ENCODE results near the gene TRIO. TPM values are rescaled to one million over a fixed set of nuclear protein-coding genes. Genes with fewer than 3 reads are reported as not detected.
"Not testable (repeated sequence)": the region's sequence is repeated elsewhere in the genome, so short reads cannot be mapped to it uniquely, and the experiment has no call there.

TRIO gene
- 130 TPM for polyA plus RNA-seq (ENCODE audit: insufficient read length)
- long read RNA-seq, donor 1, partial matches to known transcripts, result 5 of 13 reads
- long read RNA-seq, donor 1, other reads (novel, unspliced or antisense), result 0 of 13 reads
- long read RNA-seq, donor 2, partial matches to known transcripts, result 5 of 13 reads
- long read RNA-seq, donor 2, other reads (novel, unspliced or antisense), result 0 of 13 reads
- long read RNA-seq, donor 3, partial matches to known transcripts, result 21 of 24 reads
- long read RNA-seq, donor 3, other reads (novel, unspliced or antisense), result 0 of 24 reads
- long read RNA-seq, donor 4, result 0 reads
- long read RNA-seq, donor 5, result 0 reads
- long read RNA-seq, donor 6, partial matches to known transcripts, result 5 of 11 reads
- long read RNA-seq, donor 6, other reads (novel, unspliced or antisense), result 0 of 11 reads
- long read RNA-seq, donor 7, partial matches to known transcripts, result 6 of 13 reads
- long read RNA-seq, donor 7, other reads (novel, unspliced or antisense), result 0 of 13 reads
- long read RNA-seq, donor 8, result 0 reads

DNA sequence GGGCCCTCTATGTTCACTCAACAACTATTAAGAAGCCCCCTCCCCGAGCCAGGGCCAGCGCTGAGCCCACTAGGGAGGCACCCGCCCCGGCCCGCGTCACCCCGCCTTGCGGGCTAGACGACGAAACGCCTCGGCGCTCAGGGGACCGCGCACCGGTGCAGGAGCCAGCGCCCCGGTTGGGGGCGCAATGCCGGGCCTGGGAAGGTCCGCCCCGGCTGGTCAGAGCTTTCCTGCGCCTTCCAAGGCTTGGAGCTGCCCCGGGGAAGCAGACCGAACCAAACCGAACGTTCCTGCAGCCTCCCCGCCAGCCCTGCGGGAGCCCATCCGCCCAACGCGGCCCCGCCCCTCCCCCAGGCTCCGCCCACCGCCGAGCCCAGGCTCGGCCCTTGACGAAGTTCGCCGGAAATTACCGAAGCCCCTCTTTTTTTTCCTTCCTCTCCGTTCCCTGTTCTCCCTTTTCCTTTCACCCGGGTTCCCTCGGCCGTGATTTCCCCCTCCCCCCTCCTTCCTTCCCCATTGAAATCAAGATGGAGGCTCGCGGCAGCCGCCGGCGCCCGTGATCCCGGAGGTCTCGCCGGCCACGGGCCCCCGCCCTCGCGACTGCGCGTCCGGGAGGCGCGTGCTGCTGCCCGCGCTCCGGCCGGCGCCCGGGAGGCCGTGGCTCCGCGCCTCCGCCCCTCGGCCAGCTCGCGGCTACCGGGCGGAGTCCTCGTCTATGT, at the start of gene TRIO:
Gene TRIO, plus strand, starts transcription at position 516 of the 719 bp plus-strand sequence. CDS start 384 bp downstream, outside the sequence.
- peak; percentile 94 for DNase-seq

DNA sequence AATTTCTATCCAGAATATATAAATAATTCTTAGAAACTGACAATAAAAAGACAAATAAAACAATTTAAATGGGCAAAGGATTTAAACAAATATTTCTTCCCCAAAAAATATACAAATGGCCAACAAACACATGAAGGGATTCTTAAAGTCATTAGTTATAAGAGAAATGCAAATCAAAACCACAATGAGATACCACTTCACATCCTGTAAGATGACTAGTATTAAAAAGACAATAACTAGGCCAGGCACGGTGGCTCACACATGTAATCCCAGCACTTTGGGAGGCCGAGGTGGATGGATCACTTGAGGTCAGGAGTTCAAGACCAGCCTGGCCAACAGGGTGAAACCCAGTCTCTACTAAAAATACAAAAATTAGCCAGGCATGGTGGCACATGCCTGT, 45.8 kb upstream of the TRIO start:
- DNase-seq, result not testable (repeated sequence)

DNA sequence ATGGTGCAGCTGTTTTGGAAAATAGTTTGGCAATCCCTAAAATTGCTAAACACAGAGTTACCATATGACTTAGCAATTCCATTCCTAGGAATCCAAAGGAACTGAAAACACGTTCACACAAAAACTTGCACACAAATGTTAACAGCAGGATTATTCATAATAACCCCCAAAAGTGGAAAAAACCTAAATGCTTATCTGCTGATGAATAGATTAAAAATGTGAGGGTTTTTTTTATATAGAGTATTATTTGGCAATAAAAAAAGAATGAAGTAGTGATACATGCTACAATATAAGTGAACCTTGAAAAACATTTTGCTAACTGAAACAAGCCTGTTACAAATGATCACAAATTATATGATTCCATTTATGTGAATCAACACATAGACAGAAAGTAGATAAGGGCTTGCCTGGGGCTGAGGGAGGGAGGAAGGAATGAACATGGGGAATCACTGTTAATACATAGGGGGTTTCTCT, 45.1 kb upstream of the TRIO start:
- DNase-seq, result no peak

DNA sequence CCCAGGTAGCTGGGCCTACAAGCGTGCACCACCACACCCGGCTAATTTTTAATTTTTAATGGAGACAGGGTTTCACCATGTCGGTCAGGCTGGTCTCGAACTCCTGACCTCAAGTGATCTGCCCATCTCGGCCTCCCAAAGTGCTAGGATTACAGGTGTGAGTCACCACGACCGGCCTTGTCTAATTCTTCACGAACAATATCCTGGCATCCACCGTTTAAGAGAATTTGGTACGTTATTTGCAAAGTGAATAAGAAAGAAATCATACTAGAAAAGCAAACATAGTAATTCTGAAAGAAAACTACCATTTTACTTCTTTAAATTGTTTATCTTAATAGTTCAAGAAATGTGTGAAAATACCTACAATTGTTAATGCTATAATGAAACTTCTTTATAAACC, 42.9 kb upstream of the TRIO start:
- DNase-seq, result no peak

DNA sequence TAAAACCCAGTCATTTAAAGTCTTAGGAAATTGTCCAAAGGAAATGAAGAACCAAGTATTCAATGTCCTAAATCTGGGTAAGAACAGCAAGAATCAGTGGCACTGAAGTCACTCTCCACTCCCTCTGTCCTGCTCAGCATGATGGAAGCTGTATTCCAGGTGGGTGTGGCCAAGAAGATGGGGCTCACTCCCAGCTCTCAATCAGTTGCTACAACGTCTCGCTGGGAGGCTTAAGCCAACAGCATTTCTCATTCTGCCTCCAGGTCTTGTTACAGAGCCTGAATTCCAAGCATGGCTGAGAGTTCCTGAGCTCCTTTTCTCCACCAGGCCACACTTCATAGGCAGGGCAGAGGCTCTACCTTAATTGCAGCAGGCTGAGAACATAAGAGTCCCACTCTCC, 41.2 kb upstream of the TRIO start:
- DNase-seq, result no peak

DNA sequence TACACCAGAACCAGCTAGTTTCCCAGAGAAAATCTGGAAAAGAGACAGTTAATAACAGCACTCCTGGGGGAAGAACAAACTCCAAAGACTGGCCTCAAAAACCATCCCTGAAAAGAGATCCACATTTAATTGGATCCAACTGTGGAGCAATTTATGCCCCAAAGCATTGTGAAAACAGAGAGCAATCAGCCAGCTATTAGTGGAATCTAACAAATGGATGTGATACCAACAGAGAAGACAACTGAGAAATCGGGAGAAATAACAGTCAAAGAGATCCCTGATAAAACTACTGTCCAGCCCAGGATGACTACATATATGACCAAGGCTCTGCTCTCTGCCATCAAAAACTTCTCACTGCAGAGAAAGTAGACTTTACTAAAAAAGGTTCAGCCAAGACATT, 40.5 kb upstream of the TRIO start:
- DNase-seq, result no peak

DNA sequence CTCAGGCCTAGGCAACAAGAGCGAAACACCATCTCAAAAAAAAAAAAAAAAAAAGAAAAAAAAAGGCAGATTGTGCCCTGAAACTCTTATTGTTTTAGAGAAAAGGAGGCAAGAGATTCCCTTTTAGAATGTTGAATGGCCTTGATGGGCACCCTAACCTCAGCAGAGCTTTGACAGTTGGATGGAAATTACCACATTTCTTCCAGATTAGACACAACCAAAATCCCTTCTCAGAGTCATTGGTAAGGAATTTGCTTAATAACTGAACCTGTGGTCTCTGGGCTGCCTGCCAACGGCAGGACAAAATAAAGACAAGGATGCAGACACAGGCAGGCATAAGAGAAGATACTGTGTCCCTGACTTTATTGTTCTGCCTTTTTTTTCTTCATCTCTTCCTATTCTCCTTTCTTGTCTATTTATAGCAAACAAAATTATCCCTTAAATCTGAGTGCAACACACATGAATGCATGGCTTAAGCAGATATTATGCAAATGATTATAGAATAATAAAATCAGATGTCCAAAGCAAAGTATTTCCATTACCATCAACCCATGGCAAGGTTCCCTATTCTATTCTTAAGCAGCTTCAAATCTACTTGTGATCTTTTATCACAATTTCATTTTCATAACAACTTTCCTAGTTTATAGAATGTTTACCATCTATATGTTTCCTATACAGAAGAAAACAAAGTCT, 37.3 kb upstream of the TRIO start:
- DNase-seq, result no peak

DNA sequence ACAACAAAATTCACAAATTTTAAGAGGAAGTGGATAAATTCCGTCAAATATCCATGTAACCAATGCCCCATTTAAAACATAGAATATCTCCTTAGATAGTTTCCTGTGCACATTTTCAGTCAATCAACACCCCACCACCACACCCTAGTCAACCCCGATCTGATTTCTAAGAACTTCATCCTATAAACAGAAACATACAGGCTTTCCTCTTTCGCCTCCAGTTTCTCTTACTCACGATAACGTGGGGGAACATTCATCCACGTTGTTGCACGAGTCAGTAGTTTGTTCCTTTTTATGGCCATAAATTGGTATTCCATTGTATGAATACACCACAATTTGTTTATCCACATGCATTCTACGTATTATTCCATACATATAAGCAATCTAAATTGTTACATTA, 35.6 kb upstream of the TRIO start:
- DNase-seq, result no peak

DNA sequence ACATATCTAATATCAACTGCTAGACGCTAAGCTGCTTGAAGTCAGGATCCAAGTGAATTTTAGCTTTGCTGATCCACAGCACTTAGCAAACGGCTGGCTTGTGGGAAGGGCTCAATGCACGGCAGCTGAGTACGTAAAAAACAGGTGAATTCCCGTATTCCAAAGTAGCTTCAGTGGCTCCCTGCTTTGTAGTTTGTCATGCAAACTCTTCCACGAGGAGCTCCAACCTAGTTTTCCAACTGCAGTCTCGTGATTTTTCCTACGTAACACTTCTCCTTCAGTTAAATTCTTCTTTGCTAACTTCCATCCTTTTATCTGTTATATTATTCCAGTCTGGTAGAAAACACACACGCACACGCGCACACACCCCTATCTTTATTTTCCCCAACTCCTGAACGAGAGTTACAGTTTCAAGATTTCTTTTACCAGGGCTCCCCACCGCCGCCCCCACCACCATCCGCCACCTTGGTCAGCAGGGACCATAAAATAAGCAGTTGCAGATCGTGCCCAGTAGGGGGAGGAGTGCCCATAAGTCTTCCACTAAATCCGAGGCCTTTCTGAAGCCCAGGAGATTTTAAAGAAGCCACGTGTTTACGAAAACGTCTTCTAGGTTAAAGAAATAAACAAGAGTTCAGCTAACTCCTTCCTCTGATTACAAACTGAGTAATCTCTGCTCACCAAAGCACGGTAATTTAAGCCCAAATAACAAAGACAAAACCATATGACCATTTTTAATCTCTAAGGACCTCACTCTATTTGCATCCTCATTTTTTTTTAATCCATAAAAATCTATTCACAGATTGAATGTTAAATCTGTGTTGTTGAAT, 34.8 kb upstream of the TRIO start:
- peak; percentile 53 for DNase-seq

DNA sequence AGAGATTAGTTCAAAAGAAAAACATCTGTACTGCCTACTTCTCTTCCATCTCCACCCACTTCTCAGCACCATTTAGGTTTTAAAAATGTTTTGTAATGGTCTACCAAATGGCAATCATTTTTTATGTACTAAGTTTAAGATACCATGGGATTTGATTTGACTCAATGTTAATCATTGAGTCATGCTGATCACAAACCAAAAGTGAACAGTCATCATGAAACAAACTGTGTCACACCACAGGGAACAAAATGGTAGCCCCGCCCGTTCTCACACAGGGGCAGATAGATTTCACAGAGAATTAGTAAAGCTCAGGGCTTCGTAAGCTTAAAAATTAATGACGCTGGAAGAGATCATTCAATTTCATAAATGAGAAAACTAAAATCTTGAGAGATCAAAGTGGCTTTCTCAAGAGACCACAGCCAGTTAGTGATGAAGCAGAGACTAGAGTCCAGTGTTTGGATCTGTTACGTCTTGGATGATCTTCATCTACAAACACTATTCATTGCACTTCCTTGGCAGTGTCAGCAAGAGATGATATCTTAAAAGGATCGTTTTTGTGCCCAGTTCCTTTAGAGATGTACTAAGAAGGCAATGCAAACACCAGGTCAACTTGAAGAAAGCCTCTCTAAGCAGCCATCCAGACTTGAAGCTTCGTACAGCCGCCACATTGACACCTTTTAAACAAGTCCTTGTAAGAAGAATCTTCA, 33.9 kb upstream of the TRIO start:
- DNase-seq, result no peak

DNA sequence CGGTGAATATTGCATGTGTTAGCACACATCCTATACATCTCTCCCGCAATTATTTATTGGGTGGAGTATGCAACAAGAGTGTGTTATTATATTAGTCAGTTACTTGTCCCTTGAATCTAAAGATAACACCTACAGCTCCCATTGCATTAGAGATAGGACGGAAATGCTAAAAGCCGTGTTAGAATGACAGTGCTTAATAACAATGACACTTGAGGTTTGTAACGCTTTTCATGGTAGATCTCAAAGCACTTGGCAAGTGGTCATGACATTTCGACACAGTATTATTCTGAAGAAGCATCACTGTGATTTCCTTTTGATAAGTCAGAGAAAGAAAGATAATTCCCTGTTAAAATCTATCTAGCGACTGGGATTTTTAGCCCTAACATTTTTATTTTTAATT, 33.4 kb upstream of the TRIO start:
- no peak for DNase-seq

DNA sequence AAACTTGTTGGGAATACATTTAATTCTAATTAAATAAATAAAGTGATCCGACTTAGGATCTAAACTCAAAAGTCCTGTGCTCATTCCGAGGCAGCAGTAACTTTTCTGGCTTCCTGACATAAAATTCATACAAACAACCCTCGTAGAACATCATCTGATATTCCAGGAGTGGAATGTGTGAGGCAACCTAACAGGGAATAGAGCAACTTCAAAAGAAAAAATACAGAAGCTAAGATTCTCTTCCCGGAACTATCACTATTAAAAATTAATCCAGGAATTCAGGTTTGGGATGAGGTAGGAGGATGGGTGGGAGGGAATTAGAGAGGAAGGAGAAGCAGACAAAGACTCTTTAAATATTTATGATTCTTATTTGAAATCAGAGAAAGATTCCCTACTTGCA, 32.9 kb upstream of the TRIO start:
- DNase-seq, result no peak

DNA sequence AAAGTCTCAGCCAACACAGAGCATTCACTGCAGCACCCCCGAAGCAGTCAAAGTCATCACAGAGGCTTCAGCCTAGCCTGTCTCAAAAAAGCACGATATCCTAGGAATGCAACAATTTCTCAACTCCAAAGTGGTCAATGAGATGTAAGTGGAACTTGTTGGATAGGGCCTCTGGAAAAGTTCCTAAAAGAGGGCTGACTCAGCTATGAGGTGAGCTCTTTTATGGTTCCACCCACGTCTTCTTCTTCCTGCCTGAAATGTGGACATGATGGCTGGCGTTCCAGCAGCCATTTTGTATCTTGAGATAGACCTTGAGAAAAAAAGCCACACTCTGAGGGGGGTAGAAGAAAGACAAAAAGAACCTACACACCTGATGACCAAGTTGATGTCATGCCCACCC, 32.5 kb upstream of the TRIO start:
- no peak for DNase-seq

DNA sequence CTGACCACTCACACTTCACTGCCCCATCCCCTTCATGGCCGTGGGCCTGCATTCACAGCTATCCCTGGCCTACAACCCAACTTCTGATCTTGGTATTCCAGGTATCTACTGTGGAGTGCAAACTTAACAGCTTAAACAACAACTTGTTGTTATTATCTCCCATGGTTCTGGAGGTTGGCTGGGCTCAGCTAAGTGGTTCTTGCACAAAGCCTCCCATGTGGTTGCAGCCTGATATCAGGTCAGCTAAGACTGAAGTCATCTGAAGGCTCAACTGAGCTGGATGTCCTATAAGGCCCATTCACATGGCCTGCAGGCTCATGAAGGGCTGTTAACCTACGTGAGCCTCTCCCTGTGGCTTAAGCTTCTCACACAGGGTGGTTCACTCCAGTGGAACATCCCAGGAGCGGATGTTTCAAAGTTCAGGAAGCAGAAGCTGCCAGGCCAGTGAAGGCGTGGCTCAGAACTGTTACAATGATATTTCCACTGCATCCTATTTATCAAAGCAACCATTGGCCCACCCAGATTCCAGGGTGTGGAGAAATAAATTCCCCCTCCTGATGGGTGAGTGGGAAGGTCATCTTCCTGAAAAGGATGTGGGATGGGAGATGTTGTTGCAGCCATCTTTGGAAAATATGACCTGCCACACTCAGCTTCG, 30.0 kb upstream of the TRIO start:
- no peak for DNase-seq

DNA sequence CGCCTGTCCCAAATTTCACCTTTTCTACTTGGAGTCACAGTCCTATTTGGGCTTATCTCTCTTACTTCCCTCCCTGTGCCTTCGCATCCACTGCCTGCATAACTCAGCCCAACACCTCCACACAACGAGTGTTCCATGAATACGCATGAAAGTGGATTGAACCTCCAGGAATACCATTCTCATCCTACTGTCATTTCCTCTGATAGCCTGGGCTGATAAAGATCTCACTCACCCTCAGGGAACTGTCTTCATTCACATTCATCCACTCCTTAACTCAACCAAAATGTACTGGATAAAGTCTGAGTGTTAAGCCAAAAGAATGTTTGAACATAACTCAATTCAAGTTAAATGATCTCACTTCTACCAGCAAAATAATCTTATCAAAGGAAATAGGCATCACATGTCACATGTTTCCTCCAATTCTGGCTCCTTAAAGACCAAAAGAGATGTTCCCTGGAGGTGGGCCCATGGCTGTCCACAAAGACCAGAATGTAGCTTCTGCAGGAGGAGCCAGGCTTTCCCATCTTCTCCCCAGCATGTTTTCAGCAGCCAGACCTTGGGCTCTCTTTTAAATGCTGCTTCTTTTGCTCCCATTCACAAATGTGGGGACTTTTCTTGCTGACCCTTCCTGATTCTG, 28.4 kb upstream of the TRIO start:
- DNase-seq, result no peak

DNA sequence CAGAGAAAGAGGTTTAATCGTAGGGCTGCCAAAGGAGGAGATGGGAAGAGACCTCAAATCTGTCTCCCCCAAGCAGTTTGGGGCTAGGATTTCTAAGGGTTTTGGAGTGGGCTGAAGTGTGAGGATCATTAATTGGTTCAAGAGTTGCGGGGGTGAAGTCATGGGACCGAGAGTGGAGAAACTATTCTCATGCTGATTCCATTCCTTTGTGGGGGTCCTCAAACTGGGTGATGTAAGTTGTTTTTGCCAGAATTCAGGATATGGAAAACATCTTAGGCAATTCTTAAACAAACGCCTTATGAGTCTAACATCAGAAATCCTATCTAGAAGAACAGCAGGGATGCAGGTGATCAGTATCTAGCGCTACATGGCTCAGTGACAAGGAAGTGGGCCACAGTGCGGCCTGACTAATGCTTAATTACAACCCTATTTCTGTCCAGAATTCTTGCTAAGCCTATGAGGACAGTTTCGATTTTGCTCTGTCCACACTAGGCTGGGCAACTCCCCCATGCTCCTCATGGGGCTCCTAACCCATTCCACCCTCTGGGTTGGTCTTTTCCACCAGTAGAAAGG, 27.7 kb upstream of the TRIO start:
- DNase-seq, result no peak

DNA sequence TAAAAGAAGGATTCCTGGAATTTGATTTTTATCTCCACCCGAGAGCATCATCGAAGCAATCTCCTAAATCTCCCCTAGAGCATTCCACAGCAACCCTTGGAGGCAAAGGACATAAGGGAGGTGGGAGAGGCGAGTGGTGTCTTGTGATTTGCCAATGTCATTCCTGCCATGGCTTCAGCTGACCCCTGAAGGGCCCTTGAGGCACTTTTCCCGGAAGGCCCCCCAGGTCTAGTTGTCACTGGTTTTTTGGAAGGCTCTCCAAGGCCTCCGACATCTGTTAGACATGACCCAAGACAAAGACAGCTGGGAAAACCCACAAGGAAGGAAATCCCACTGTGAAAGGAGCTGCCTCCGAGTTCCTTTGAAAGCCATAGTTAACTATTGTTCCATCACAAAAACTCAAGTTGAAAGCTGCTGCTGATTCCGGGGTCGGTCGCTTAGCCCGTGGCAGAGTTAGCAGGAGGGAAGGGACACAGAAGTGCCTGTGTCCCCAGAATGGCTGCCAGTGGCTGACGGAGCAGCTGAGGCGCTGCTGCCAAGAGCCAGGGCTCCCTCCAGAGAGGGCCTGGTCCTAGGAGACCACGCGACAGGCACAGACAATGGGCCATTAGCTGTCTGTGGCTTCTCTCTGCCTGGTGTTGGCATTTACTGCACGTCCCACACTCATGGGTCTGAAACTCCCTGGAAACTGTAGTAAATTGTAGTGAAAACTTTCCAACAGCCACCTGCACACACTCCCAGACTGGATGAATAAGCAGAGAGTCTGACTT, 24.4 kb upstream of the TRIO start:
- DNase-seq, result no peak

DNA sequence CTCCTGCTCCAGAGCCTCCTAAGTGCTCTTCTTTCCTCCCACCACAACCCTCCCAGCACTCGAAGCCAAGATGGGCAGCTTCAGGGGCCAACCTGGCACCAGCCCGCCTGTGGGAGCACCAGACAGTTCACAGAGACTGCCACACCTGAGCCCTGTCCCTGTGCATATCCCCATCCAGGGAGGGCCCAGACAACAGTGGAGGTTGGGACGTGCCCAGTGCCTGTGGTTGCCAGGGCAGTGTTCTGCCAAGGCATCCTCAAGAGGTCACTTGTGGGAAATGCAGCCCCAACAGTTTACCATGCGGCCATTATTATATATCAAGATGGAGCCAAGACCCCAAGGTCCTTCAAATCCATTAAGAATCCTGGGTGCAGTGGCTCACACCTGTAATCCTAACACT, 23.0 kb upstream of the TRIO start:
- no peak for DNase-seq

DNA sequence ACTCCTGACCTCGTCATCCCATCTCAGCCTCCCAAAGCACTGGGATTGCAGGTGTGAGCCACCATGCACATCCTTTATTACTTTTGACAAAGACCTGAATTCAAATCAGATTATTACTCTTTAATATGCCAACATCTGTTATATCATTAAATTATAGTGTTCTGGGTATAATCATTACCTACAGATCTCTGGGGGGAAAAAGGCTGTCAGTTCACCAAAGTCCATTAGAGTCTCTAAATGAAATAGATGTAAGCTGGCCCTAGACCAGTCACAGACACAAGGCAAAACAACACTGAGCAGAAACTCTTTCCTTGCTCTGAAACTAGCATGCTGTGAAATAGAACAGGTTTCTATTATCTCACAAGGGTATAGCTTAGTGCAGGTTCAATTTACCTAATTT, 21.6 kb upstream of the TRIO start:
- no peak for DNase-seq

Data from left kidney (tissue), 8 donors.